Neural progenitor cell (in vitro differentiated cells): ENCODE results near the gene FLACC1.
"Not testable (repeated sequence)": the region's sequence is repeated elsewhere in the genome, so short reads cannot be mapped to it uniquely, and the experiment has no call there.

Experiments used
- EZH2 ChIP-seq: fragments of 200-600 bp; sonication (generic); IDR thresholded peaks from 2 replicates; pipeline ENCODE4 v1.6.1; 2017; ENCODE audit warnings: antibody characterized with exemption, mild to moderate bottlenecking, moderate library complexity
- TF ChIP-seq, protein P1 (sequence below): fragments of 200-600 bp; sonication (generic); IDR thresholded peaks from 2 replicates; pipeline ENCODE4 v1.5.1; 2017; ENCODE audit warnings: antibody characterized with exemption, mild to moderate bottlenecking

DNA sequence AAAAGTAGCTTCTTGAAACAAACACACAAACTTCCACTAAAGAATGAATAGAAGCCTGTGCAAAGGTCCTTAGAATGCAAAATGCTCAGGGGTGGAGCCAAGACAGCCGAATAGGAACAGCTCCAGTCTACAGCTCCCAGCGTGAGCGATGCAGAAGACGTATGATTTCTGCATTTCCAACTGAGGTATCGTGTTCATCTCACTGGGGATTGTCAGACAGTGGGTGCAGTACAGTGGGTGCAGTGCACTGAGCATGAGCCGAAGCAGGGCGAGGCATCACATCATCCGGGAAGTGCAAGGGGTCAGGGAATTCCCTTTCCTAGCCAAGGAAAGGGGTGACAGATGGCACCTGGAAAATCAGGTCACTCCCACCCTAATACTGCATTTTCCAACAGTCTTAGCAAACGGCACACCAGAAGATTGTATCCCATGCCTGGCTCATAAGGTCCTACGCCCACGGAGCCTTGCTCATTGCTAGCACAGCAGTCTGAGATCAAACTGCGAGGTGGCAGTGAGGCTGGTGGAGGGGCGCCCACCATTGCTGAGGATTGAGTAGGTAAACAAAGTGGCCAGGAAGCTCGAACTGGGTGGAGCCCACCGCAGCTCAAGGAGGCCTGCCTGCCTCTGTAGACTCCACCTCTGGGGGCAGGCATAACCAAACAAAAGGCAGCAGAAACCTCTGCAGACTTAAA is 66.5 kb downstream of the FLACC1 start:
- TF ChIP-seq, protein P1, sequence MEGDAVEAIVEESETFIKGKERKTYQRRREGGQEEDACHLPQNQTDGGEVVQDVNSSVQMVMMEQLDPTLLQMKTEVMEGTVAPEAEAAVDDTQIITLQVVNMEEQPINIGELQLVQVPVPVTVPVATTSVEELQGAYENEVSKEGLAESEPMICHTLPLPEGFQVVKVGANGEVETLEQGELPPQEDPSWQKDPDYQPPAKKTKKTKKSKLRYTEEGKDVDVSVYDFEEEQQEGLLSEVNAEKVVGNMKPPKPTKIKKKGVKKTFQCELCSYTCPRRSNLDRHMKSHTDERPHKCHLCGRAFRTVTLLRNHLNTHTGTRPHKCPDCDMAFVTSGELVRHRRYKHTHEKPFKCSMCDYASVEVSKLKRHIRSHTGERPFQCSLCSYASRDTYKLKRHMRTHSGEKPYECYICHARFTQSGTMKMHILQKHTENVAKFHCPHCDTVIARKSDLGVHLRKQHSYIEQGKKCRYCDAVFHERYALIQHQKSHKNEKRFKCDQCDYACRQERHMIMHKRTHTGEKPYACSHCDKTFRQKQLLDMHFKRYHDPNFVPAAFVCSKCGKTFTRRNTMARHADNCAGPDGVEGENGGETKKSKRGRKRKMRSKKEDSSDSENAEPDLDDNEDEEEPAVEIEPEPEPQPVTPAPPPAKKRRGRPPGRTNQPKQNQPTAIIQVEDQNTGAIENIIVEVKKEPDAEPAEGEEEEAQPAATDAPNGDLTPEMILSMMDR = not testable (repeated sequence)
- not testable (repeated sequence) for TF ChIP-seq EZH2
